Neural progenitor cell (in vitro differentiated cells): ENCODE results near the gene FRMPD4.

Source experiments
- CTCF ChIP-seq: fragments of 200-600 bp; sonication (generic); IDR thresholded peaks from 2 replicates; pipeline ENCODE4 v1.5.1; 2017; ENCODE audit warnings: antibody characterized with exemption, mild to moderate bottlenecking
- EZH2 ChIP-seq: fragments of 200-600 bp; sonication (generic); IDR thresholded peaks from 2 replicates; pipeline ENCODE4 v1.6.1; 2017; ENCODE audit warnings: antibody characterized with exemption, mild to moderate bottlenecking, moderate library complexity
- EZH2phosphoT487 ChIP-seq: fragments of 200-600 bp; sonication (generic); IDR thresholded peaks from 2 replicates; pipeline ENCODE4 v1.6.1; 2017; ENCODE audit warnings: antibody characterized with exemption

DNA sequence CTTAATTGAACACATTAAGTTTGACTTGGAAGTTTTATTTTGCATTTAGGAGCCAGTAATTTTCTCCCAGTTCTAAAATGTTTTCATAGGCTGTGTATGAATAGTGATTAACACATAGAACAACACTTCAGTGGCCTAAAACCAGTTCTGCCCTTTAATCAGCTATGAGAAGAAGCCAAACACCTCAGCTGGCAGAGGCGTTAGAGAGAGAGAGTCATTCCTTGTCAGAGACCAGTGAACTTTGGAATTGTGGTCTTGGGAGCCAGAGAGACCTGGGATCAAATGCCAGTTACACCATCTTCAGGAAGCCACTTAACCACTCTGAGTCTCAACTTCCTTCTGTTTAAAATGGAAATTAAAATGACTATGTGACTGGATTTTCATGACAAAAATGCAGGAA, 613.6 kb downstream of the FRMPD4 start:
- no peak for TF ChIP-seq CTCF
- no peak for TF ChIP-seq EZH2
- TF ChIP-seq EZH2phosphoT487 = no peak
